OCI-LY7 (cell line): ENCODE data around the gene CENPK. TPM values are rescaled to one million over a fixed set of nuclear protein-coding genes. Genes with fewer than 3 reads are reported as not detected.
"Not testable (repeated sequence)": the region's sequence is repeated elsewhere in the genome, so short reads cannot be mapped to it uniquely, and the experiment has no call there.

Experiments used
- BruUV-seq: library from RNA; stranded (reverse); fragments of 400-500 nt; replicated peaks from 2 replicates; lab custom pipeline; 2021; lab: Mats Ljungman, UMichigan
- CTCF ChIA-PET: fragments of 300-600 bp; sonication (Branson Sonifier 250); formaldehyde crosslinking; loops from one replicate; lab custom pipeline; 2022; ENCODE audit warnings: antibody characterized with exemption; ENCODE audit not compliant: unreplicated experiment; lab: Charles Lee
- POLR2A ChIA-PET: fragments of 300-600 bp; sonication (Branson Sonifier 250); formaldehyde crosslinking; loops from one replicate; lab custom pipeline; 2022; ENCODE audit warnings: antibody characterized with exemption; lab: Charles Lee
- DNase-seq: peaks from one replicate; pipeline ENCODE4 v3.0.0-alpha.2; 2015; ENCODE audit warnings: low spot score
- H2AFZ ChIP-seq: fragments of 200-600 bp; sonication (generic), shearing (Covaris generic); 2 replicates; pipeline ENCODE4 v1.6.1; 2014; ENCODE audit warnings: mild to moderate bottlenecking, antibody characterized with exemption, low read length, moderate library complexity
- H3K27ac ChIP-seq: fragments of 200-600 bp; sonication (generic); 2 replicates; pipeline ENCODE4 v1.5.1; 2014; ENCODE audit warnings: mixed run types, low read depth, mild to moderate bottlenecking, moderate library complexity, low read length, inconsistent platforms; ENCODE audit not compliant: poor library complexity, severe bottlenecking
- H3K36me3 ChIP-seq: fragments of 200-600 bp; sonication (generic); 2 replicates; pipeline ENCODE4 v1.6.1; 2014; ENCODE audit warnings: mild to moderate bottlenecking, antibody characterized with exemption, low read length, moderate library complexity, mixed read lengths; ENCODE audit not compliant: insufficient read depth
- H3K4me1 ChIP-seq: fragments of 200-600 bp; sonication (generic); 2 replicates; pipeline ENCODE4 v1.5.1; 2014; ENCODE audit warnings: mild to moderate bottlenecking, low read length; ENCODE audit not compliant: insufficient read depth, poor library complexity, severe bottlenecking
- H3K4me2 ChIP-seq: fragments of 200-600 bp; sonication (generic); 2 replicates; pipeline ENCODE4 v1.6.1; 2014; ENCODE audit warnings: mild to moderate bottlenecking, low read length
- H3K4me3 ChIP-seq: fragments of 200-600 bp; sonication (generic); 2 replicates; pipeline ENCODE4 v1.5.1; 2014; ENCODE audit warnings: mild to moderate bottlenecking, low read depth, low read length; ENCODE audit not compliant: poor library complexity, severe bottlenecking
- H3K79me2 ChIP-seq: fragments of 200-600 bp; sonication (generic); 2 replicates; pipeline ENCODE4 v1.6.1; 2016; ENCODE audit warnings: low read depth, mild to moderate bottlenecking, low read length, moderate library complexity, mixed read lengths; ENCODE audit not compliant: insufficient read depth
- H3K9me2 ChIP-seq: fragments of 200-600 bp; sonication (generic); 2 replicates; pipeline ENCODE4 v1.6.1; 2016; ENCODE audit warnings: mild to moderate bottlenecking, low read length, mixed read lengths; ENCODE audit not compliant: insufficient read depth
- H3K9me3 ChIP-seq: fragments of 200-600 bp; sonication (generic); 2 replicates; pipeline ENCODE4 v1.6.1; 2014; ENCODE audit warnings: mild to moderate bottlenecking, mixed run types, low read length, mixed read lengths
- H4K20me1 ChIP-seq: fragments of 200-600 bp; sonication (generic); 2 replicates; pipeline ENCODE4 v1.6.1; 2014; ENCODE audit warnings: mild to moderate bottlenecking, antibody characterized with exemption, low read length, moderate library complexity, mixed read lengths; ENCODE audit not compliant: insufficient read depth
- EZH2phosphoT487 ChIP-seq: fragments of 200-600 bp; sonication (generic); IDR thresholded peaks from 2 replicates; pipeline ENCODE4 v1.6.1; 2018; ENCODE audit warnings: low read depth, borderline replicate concordance, mild to moderate bottlenecking, mixed run types, antibody characterized with exemption, low read length, moderate library complexity, mixed read lengths
- intact Hi-C: fragments of 100-400 bp; cut with micrococcal nuclease; formaldehyde crosslinking; loops from one replicate; pipeline ENCODE4 v1.10.0; 2022; ENCODE audit not compliant: unreplicated experiment
- total RNA-seq, 2 experiments: library from RNA; depleted of rRNA in 1 of 2; stranded (reverse); fragments of >200 nt in 1 of 2; shearing (Covaris generic) in 1 of 2; gene quantifications; 2 replicates each; pipeline ENCODE4 v1.2.3, GENCODE V29; 2014 to 2022
- TF ChIP-seq, protein P1 (sequence below): fragments of 200-600 bp; sonication (generic); conservative IDR thresholded peaks from 2 replicates; pipeline ENCODE4 v1.5.1; 2014; ENCODE audit warnings: mild to moderate bottlenecking, antibody characterized with exemption, low read length, moderate library complexity, mixed read lengths

The CENPK gene
- total RNA-seq, 2 experiments from 2014 or later, result 52.6 to 90.0 TPM

DNA sequence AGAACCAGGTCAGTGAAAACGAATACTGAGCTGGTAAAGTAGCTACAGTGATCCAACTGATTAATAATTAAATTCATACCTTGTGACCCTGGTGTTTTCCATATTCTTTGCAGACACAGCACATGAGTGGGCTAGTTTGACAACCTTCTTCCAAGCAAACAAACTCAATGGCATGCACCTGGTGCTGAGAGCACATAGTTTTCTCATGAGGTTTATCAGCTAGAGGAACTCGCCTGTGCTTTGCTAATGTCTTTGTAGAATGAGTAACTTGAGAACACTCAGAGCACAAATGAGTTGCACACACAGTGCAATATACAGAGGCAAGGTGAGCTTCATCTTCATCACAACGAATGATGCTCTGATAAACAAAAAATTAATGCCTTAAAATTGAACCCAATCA lies 48.6 kb upstream of the CENPK start:
- no peaks in the 10 kb centered on the region for H3K4me1 ChIP-seq
- ChIA-PET POLR2A (interaction anchor here (0.7 to 2.5 kb wide), 6 partner anchors 12 to 396 kb away, joined by 3 to 13 read pairs (median 4); partner anchors contain the start of genes CENPK, PPWD1 and TRIM23), CTCF (no interaction called here)
- H3K27ac ChIP-seq, result no peak overlapping the region
- no peak for DNase-seq
- peaks cover 77% of the 10 kb centered on the region for H3K36me3 ChIP-seq
- no peaks in the 10 kb centered on the region for H3K9me3 ChIP-seq
- H3K9me2 ChIP-seq, result no peaks in the 10 kb centered on the region
- no TSS peak for BruUV-seq
- intact Hi-C loops, result no loop called here
- no peak overlapping the region for H3K4me2 ChIP-seq
- no peak overlapping the region for H3K4me3 ChIP-seq
- H4K20me1 ChIP-seq, result no peaks in the 10 kb centered on the region
- H2AFZ ChIP-seq, result no peak overlapping the region
- TF ChIP-seq, protein P1, sequence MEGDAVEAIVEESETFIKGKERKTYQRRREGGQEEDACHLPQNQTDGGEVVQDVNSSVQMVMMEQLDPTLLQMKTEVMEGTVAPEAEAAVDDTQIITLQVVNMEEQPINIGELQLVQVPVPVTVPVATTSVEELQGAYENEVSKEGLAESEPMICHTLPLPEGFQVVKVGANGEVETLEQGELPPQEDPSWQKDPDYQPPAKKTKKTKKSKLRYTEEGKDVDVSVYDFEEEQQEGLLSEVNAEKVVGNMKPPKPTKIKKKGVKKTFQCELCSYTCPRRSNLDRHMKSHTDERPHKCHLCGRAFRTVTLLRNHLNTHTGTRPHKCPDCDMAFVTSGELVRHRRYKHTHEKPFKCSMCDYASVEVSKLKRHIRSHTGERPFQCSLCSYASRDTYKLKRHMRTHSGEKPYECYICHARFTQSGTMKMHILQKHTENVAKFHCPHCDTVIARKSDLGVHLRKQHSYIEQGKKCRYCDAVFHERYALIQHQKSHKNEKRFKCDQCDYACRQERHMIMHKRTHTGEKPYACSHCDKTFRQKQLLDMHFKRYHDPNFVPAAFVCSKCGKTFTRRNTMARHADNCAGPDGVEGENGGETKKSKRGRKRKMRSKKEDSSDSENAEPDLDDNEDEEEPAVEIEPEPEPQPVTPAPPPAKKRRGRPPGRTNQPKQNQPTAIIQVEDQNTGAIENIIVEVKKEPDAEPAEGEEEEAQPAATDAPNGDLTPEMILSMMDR, result no peak
- TF ChIP-seq EZH2phosphoT487, result no peak
- H3K79me2 ChIP-seq, result no peaks in the 10 kb centered on the region

DNA sequence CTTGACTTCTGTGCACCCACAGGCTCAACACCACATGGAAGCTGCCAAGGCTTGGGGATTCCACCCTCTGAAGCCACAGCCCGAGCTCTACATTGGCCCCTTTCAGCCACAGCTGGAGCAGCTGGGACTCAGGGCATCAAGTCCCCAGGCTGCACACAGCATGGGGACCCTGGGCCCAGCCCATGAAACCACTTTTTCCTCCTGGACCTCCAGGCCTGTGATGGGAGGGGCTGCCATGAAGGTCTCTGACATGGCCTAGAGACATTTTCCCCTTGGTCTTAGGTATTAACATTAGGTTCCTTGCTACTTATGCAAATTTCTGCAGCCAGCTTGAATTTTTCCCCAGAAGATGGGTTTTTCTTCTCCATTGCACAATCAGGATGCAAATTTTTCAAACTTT lies 38.8 kb upstream of the CENPK start:
- intact Hi-C loops, CTCF ChIA-PET, H3K4me1 ChIP-seq, H3K9me2 ChIP-seq, BruUV-seq, H3K27ac ChIP-seq, H3K4me3 ChIP-seq, POLR2A ChIA-PET, H2AFZ ChIP-seq, H3K79me2 ChIP-seq, H3K4me2 ChIP-seq, H4K20me1 ChIP-seq, DNase-seq: not testable (repeated sequence)
- Histone ChIP-seq H3K9me3 (peaks cover 26% of the 10 kb centered on the region), H3K36me3 (peaks cover 99% of the 10 kb centered on the region)

GRCh38 chr5:65588694-65589093 lies 25.7 kb upstream of the CENPK start:
- Histone ChIP-seq H2AFZ (no peak overlapping the region), H3K27ac (no peak overlapping the region), H3K4me1 (no peaks in the 10 kb centered on the region), H3K4me3 (no peak overlapping the region), H3K36me3 (peaks cover 90% of the 10 kb centered on the region), H3K9me3 (no peaks in the 10 kb centered on the region), H3K4me2 (no peak overlapping the region), H3K79me2 (no peaks in the 10 kb centered on the region), H4K20me1 (no peaks in the 10 kb centered on the region), H3K9me2 (no peaks in the 10 kb centered on the region)
- BruUV-seq, result no TSS peak
- TF ChIP-seq, protein P1, result peak; percentile 63
- no peak for TF ChIP-seq EZH2phosphoT487
- no peak for DNase-seq
- ChIA-PET POLR2A (interaction anchor here (0.6 kb wide), 2 partner anchors 21 to 122 kb away, joined by 5 to 8 read pairs; no protein-coding TSS in a partner anchor), CTCF (no interaction called here)
- intact Hi-C loops, result no loop called here
